ENCODE data around the gene FGFR3. TPM values are rescaled to one million over a fixed set of nuclear protein-coding genes. Genes with fewer than 3 reads are reported as not detected.
A peak's percentile ranks its signal among the peaks of the same experiment; 100 is the strongest.

FGFR3 gene
- total RNA-seq, 1 donor from 2014 or later, result 169 TPM

GRCh38 chr4:1787411-1788077, 5.5 kb upstream of the FGFR3 start:
- no peak for TF ChIP-seq CTCF (IDR thresholded peaks at IDR 0.05; ENCODE audit: unreplicated experiment)
- Mint-ChIP-seq H3K27me3 (peaks cover 12% of the 10 kb centered on the region), H3K36me3 (ENCODE audit: insufficient read depth) (no peaks in the 10 kb centered on the region), H3K4me1 (ENCODE audit: low read depth) (peaks cover 5% of the 10 kb centered on the region), H3K9me3 (ENCODE audit: low read depth) (no peaks in the 10 kb centered on the region), H3K27ac (no peak overlapping the region), H3K4me3 (ENCODE audit: low read depth) (no peak overlapping the region)
- DNase-seq (ENCODE audit: low spot score, unreplicated experiment), result no peak

- H3K4me3 Mint-ChIP-seq (ENCODE audit: low read depth), result no peak overlapping the region
- H3K4me1 Mint-ChIP-seq (ENCODE audit: low read depth), result peaks cover 5% of the 10 kb centered on the region
- H3K9me3 Mint-ChIP-seq (ENCODE audit: low read depth), result no peaks in the 10 kb centered on the region
- no peak for TF ChIP-seq CTCF (IDR thresholded peaks at IDR 0.05; ENCODE audit: unreplicated experiment)
- no peak for DNase-seq (ENCODE audit: low spot score, unreplicated experiment)
- H3K27ac Mint-ChIP-seq, result no peak overlapping the region
- H3K36me3 Mint-ChIP-seq (ENCODE audit: insufficient read depth), result no peaks in the 10 kb centered on the region
- peaks cover 12% of the 10 kb centered on the region for H3K27me3 Mint-ChIP-seq
Measured at GRCh38 chr4:1788254-1788973, 4.7 kb upstream of the FGFR3 start.

- Mint-ChIP-seq H3K27ac (no peak overlapping the region), H3K27me3 (peaks cover 12% of the 10 kb centered on the region), H3K36me3 (ENCODE audit: insufficient read depth) (no peaks in the 10 kb centered on the region), H3K4me1 (ENCODE audit: low read depth) (peaks cover 5% of the 10 kb centered on the region), H3K9me3 (ENCODE audit: low read depth) (no peaks in the 10 kb centered on the region), H3K4me3 (ENCODE audit: low read depth) (no peak overlapping the region)
- DNase-seq (ENCODE audit: low spot score, unreplicated experiment), result no peak
- TF ChIP-seq CTCF (IDR thresholded peaks at IDR 0.05; ENCODE audit: unreplicated experiment), result no peak
Measured at GRCh38 chr4:1789552-1789951, 3.5 kb upstream of the FGFR3 start.

GRCh38 chr4:1790005-1790404, 3.1 kb upstream of the FGFR3 start:
- no peak for TF ChIP-seq CTCF (IDR thresholded peaks at IDR 0.05; ENCODE audit: unreplicated experiment)
- no peak for DNase-seq (ENCODE audit: low spot score, unreplicated experiment)
- Mint-ChIP-seq H3K27ac (peak overlapping the region; percentile 2), H3K4me3 (ENCODE audit: low read depth) (no peak overlapping the region), H3K9me3 (ENCODE audit: low read depth) (no peaks in the 10 kb centered on the region), H3K27me3 (peaks cover 12% of the 10 kb centered on the region), H3K4me1 (ENCODE audit: low read depth) (peaks cover 3% of the 10 kb centered on the region), H3K36me3 (ENCODE audit: insufficient read depth) (no peaks in the 10 kb centered on the region)

- TF ChIP-seq CTCF (IDR thresholded peaks at IDR 0.05; ENCODE audit: unreplicated experiment), result no peak
- Mint-ChIP-seq H3K27me3 (peaks cover 12% of the 10 kb centered on the region), H3K27ac (peak overlapping the region; percentile 89), H3K4me1 (ENCODE audit: low read depth) (peaks cover 13% of the 10 kb centered on the region), H3K36me3 (ENCODE audit: insufficient read depth) (no peaks in the 10 kb centered on the region), H3K9me3 (ENCODE audit: low read depth) (no peaks in the 10 kb centered on the region), H3K4me3 (ENCODE audit: low read depth) (peak overlapping the region; percentile 64)
- DNase-seq (ENCODE audit: low spot score, unreplicated experiment), result no peak
Measured at GRCh38 chr4:1792158-1792831, 798 bp upstream of the FGFR3 start.
